H9 (cell line): Measurements from ENCODE around the gene KCNG3. TPM values are rescaled to one million over a fixed set of nuclear protein-coding genes. Genes with fewer than 3 reads are reported as not detected.
A peak's percentile ranks its signal among the peaks of the same experiment; 100 is the strongest.

Experiments used
- DNase-seq: peaks from one replicate; pipeline ENCODE4 v3.0.0-alpha.2; 2017
- H2AFZ ChIP-seq: one replicate; pipeline ENCODE4 v1.6.1; 2013; ENCODE audit warnings: mild to moderate bottlenecking, low read length, control low read depth, moderate library complexity
- H2AK5ac ChIP-seq: 2 replicates; pipeline ENCODE4 v1.6.1; 2013; ENCODE audit warnings: low read length, control low read depth, mixed read lengths; ENCODE audit not compliant: insufficient read length
- H2BK120ac ChIP-seq: one replicate; pipeline ENCODE4 v1.6.1; 2013; ENCODE audit warnings: low read depth, mild to moderate bottlenecking, low read length, control low read depth, inconsistent platforms; ENCODE audit not compliant: poor library complexity, severe bottlenecking
- H2BK12ac ChIP-seq: 2 replicates; pipeline ENCODE4 v1.6.1; 2013; ENCODE audit warnings: low read length, control low read depth, mixed read lengths, low read depth; ENCODE audit not compliant: insufficient read length
- H2BK15ac ChIP-seq: 2 replicates; pipeline ENCODE4 v1.6.1; 2013; ENCODE audit warnings: low read depth, low read length, control low read depth
- H2BK20ac ChIP-seq: one replicate; pipeline ENCODE4 v1.6.1; 2013; ENCODE audit warnings: low read depth, mild to moderate bottlenecking, low read length, control low read depth, inconsistent platforms; ENCODE audit not compliant: poor library complexity, severe bottlenecking
- H2BK5ac ChIP-seq: 2 replicates; pipeline ENCODE4 v1.6.1; 2013; ENCODE audit warnings: low read length, control low read depth, mixed read lengths; ENCODE audit not compliant: insufficient read length
- H3K14ac ChIP-seq: 2 replicates; pipeline ENCODE4 v1.6.1; 2013; ENCODE audit warnings: low read length, control low read depth; ENCODE audit not compliant: insufficient read depth
- H3K18ac ChIP-seq: 2 replicates; pipeline ENCODE4 v1.6.1; 2013; ENCODE audit warnings: low read depth, mild to moderate bottlenecking, mixed read lengths, low read length, control low read depth; ENCODE audit not compliant: insufficient read length
- H3K23ac ChIP-seq: 2 replicates; pipeline ENCODE4 v1.6.1; 2013; ENCODE audit warnings: low read length, control low read depth, mixed read lengths, low read depth; ENCODE audit not compliant: insufficient read length
- H3K23me2 ChIP-seq: 2 replicates; pipeline ENCODE4 v1.6.1; 2013; ENCODE audit warnings: low read depth, mild to moderate bottlenecking, mixed read lengths, low read length, control low read depth; ENCODE audit not compliant: insufficient read length, poor library complexity, severe bottlenecking
- H3K27ac ChIP-seq: 2 replicates; pipeline ENCODE4 v1.5.1; 2013; ENCODE audit warnings: low read length, control low read depth, mixed read lengths, low read depth; ENCODE audit not compliant: insufficient read length
- H3K27me3 ChIP-seq: 2 replicates; pipeline ENCODE4 v1.6.1; 2013; ENCODE audit warnings: low read length, control low read depth, inconsistent platforms; ENCODE audit not compliant: insufficient read depth
- H3K4ac ChIP-seq: 2 replicates; pipeline ENCODE4 v1.6.1; 2013; ENCODE audit warnings: low read depth, mild to moderate bottlenecking, control low read depth, inconsistent platforms, low read length, moderate library complexity
- H3K4me1 ChIP-seq: 2 replicates; pipeline ENCODE4 v1.6.1; 2013; ENCODE audit warnings: low read length, control low read depth, inconsistent platforms; ENCODE audit not compliant: insufficient read depth
- H3K4me2 ChIP-seq: 2 replicates; pipeline ENCODE4 v1.6.1; 2013; ENCODE audit warnings: low read length, control low read depth, mixed read lengths; ENCODE audit not compliant: insufficient read length, insufficient read depth
- H3K56ac ChIP-seq: 2 replicates; pipeline ENCODE4 v1.6.1; 2013; ENCODE audit warnings: low read depth, mild to moderate bottlenecking, mixed read lengths, low read length, control low read depth; ENCODE audit not compliant: insufficient read length
- H3K79me1 ChIP-seq: 2 replicates; pipeline ENCODE4 v1.6.1; 2013; ENCODE audit warnings: low read depth, mild to moderate bottlenecking, moderate library complexity, low read length, control low read depth, inconsistent platforms; ENCODE audit not compliant: insufficient read depth, poor library complexity, severe bottlenecking
- H3K79me2 ChIP-seq: 2 replicates; pipeline ENCODE4 v1.6.1; 2013; ENCODE audit warnings: low read length, control low read depth, inconsistent platforms; ENCODE audit not compliant: insufficient read depth
- H3K9ac ChIP-seq: 2 replicates; pipeline ENCODE4 v1.6.1; 2013; ENCODE audit warnings: low read length, control low read depth, mixed read lengths; ENCODE audit not compliant: insufficient read length; ENCODE audit errors: extremely low read depth
- H3K9me3 ChIP-seq: one replicate; pipeline ENCODE4 v1.6.1; 2013; ENCODE audit warnings: low read depth, low read length, inconsistent platforms; ENCODE audit not compliant: control insufficient read depth
- H3T11ph ChIP-seq: one replicate; pipeline ENCODE4 v1.6.1; 2013; ENCODE audit warnings: mild to moderate bottlenecking, low read length, control low read depth, inconsistent platforms
- H4K20me1 ChIP-seq: one replicate; pipeline ENCODE4 v1.6.1; 2013; ENCODE audit not compliant: control insufficient read depth, insufficient read length, insufficient read depth
- H4K5ac ChIP-seq: 2 replicates; pipeline ENCODE4 v1.6.1; 2013; ENCODE audit warnings: low read depth, mild to moderate bottlenecking, mixed read lengths, low read length, control low read depth; ENCODE audit not compliant: insufficient read length
- H4K8ac ChIP-seq: replicated peaks from 2 replicates; pipeline ENCODE4 v1.6.1; 2013; ENCODE audit warnings: low read length, control low read depth, mixed read lengths, low read depth; ENCODE audit not compliant: insufficient read length
- H4K91ac ChIP-seq: 2 replicates; pipeline ENCODE4 v1.6.1; 2013; ENCODE audit warnings: low read depth, mild to moderate bottlenecking, moderate library complexity, mixed read lengths, low read length, control low read depth; ENCODE audit not compliant: insufficient read length
- H3K27ac Mint-ChIP-seq, 3 experiments: 2 replicates in 2 of 3; 3 replicates in 1 of 3; pipeline ENCODE4 v1.8.0; 2020 to 2021; ENCODE audit warnings: mixed read lengths in 3 of 3, mild to moderate bottlenecking in 1 of 3, moderate library complexity in 1 of 3
- H3K27me3 Mint-ChIP-seq: 2 replicates; pipeline ENCODE4 v1.8.0; 2021; ENCODE audit warnings: low read depth, mild to moderate bottlenecking, moderate library complexity, mixed read lengths
- H3K36me3 Mint-ChIP-seq, 3 experiments: 2 replicates in 2 of 3; 3 replicates in 1 of 3; pipeline ENCODE4 v1.8.0; 2020 to 2021; ENCODE audit warnings: low read depth in 3 of 3, mixed read lengths in 3 of 3; ENCODE audit not compliant: insufficient read depth in 1 of 3
- H3K4me1 Mint-ChIP-seq, 2 experiments: 2 replicates each; pipeline ENCODE4 v1.8.0; 2020; ENCODE audit warnings: mixed read lengths in 2 of 2
- H3K4me3 Mint-ChIP-seq, 2 experiments: 2 replicates in 1 of 2; 3 replicates in 1 of 2; pipeline ENCODE4 v1.8.0; 2020 to 2021; ENCODE audit warnings: mild to moderate bottlenecking in 2 of 2, mixed read lengths in 2 of 2, moderate library complexity in 1 of 2
- H3K9me3 Mint-ChIP-seq, 2 experiments: 2 replicates in 1 of 2; 3 replicates in 1 of 2; pipeline ENCODE4 v1.8.0; 2020; ENCODE audit warnings: mild to moderate bottlenecking in 2 of 2, mixed read lengths in 2 of 2, moderate library complexity in 1 of 2
- CTCF ChIP-seq: fragments of 200-600 bp; sonication (generic); conservative IDR thresholded peaks from 3 replicates; pipeline ENCODE4 v1.8.0; 2021; ENCODE audit warnings: antibody characterized with exemption, mild to moderate bottlenecking
- total RNA-seq: library from RNA; stranded (reverse); gene quantifications from 2 replicates; pipeline ENCODE4 v1.2.1, GENCODE V29; 2021

The KCNG3 gene
- total RNA-seq, 1 experiment from 2014 or later = 16.5 TPM

- H3K9ac ChIP-seq = no peak overlapping the region
- no peak overlapping the region for H2BK12ac ChIP-seq
- H3K27ac ChIP-seq = no peak overlapping the region
- no peak overlapping the region for H2AFZ ChIP-seq
- H4K5ac ChIP-seq = no peak overlapping the region
- no peaks in the 10 kb centered on the region for H3K23me2 ChIP-seq
- no peak overlapping the region for H4K91ac ChIP-seq
- no peak overlapping the region for H2AK5ac ChIP-seq
- H3T11ph ChIP-seq = no peak overlapping the region
- peaks cover 3% of the 10 kb centered on the region for H3K79me1 ChIP-seq
- no peaks in the 10 kb centered on the region for H3K9me3 ChIP-seq
- H3K4ac ChIP-seq = no peak overlapping the region
- no peak overlapping the region for H2BK15ac ChIP-seq
- no peaks in the 10 kb centered on the region for H3K27me3 Mint-ChIP-seq
- no peak for DNase-seq
- no peak overlapping the region for H2BK20ac ChIP-seq
- H3K56ac ChIP-seq = no peak overlapping the region
- H3K27ac Mint-ChIP-seq = peak overlapping the region in 2 of 3 experiments; percentile 62 to 70; a peak in 3 of 7 replicates
- no peak overlapping the region for H4K8ac ChIP-seq
- no peaks in the 10 kb centered on the region for H3K27me3 ChIP-seq
- peaks cover 17 to 29% of the 10 kb centered on the region in 2 experiments for H3K4me1 Mint-ChIP-seq
- no peak overlapping the region for H2BK120ac ChIP-seq
- H3K4me3 Mint-ChIP-seq = no peak overlapping the region
- H3K4me2 ChIP-seq = no peak overlapping the region
- H3K36me3 Mint-ChIP-seq = peaks cover 3 to 26% (median 10%) of the 10 kb centered on the region in 3 experiments; a peak in 6 of 7 replicates
- H3K79me2 ChIP-seq = no peaks in the 10 kb centered on the region
- no peaks in the 10 kb centered on the region for H3K4me1 ChIP-seq
- no peaks in the 10 kb centered on the region for H3K9me3 Mint-ChIP-seq
- H3K14ac ChIP-seq = no peak overlapping the region
- H3K23ac ChIP-seq = no peak overlapping the region
- no peaks in the 10 kb centered on the region for H4K20me1 ChIP-seq
- H2BK5ac ChIP-seq = no peak overlapping the region
- TF ChIP-seq CTCF = no peak
- H3K18ac ChIP-seq = no peak overlapping the region
Observed at GRCh38 chr2:42446503-42447271, 47.1 kb downstream of the KCNG3 start.
